OCI-LY1 (cell line): ENCODE results near the gene TSPOAP1.

Experiments used
- H2AFZ ChIP-seq: fragments of 200-600 bp; sonication (generic), shearing (Covaris generic); 2 replicates; pipeline ENCODE4 v1.6.0; 2014; ENCODE audit warnings: antibody characterized with exemption, mild to moderate bottlenecking, low read length
- H3F3A ChIP-seq: fragments of 200-600 bp; sonication (generic), shearing (Covaris generic); 2 replicates; pipeline ENCODE4 v1.6.0; 2014; ENCODE audit warnings: mild to moderate bottlenecking, antibody characterized with exemption, low read length, moderate library complexity; ENCODE audit not compliant: insufficient read depth
- H3K27ac ChIP-seq: fragments of 200-600 bp; sonication (generic); 2 replicates; pipeline ENCODE4 v1.5.1; 2014; ENCODE audit warnings: low read length, mixed run types, mild to moderate bottlenecking, low read depth; ENCODE audit not compliant: poor library complexity, severe bottlenecking
- H3K27me3 ChIP-seq: fragments of 200-600 bp; sonication (generic); 2 replicates; pipeline ENCODE4 v1.6.0; 2014; ENCODE audit warnings: antibody characterized with exemption, mild to moderate bottlenecking, low read length, moderate library complexity; ENCODE audit not compliant: insufficient read depth
- H3K36me3 ChIP-seq: fragments of 200-600 bp; sonication (generic); 2 replicates; pipeline ENCODE4 v1.6.1; 2014; ENCODE audit warnings: mild to moderate bottlenecking, antibody characterized with exemption, low read length, moderate library complexity, mixed read lengths; ENCODE audit not compliant: insufficient read depth
- H3K4me1 ChIP-seq: fragments of 200-600 bp; sonication (generic); 2 replicates; pipeline ENCODE4 v1.5.1; 2014; ENCODE audit warnings: mild to moderate bottlenecking, low read length, moderate library complexity; ENCODE audit not compliant: insufficient read depth, severe bottlenecking
- H3K4me2 ChIP-seq: fragments of 200-600 bp; sonication (generic), shearing (Covaris generic); 2 replicates; pipeline ENCODE4 v1.6.1; 2014; ENCODE audit warnings: low read length
- H3K4me3 ChIP-seq: fragments of 200-600 bp; sonication (generic); 2 replicates; pipeline ENCODE4 v1.5.1; 2014; ENCODE audit warnings: low read length, low read depth, mild to moderate bottlenecking, mixed read lengths; ENCODE audit not compliant: poor library complexity, severe bottlenecking
- H3K79me2 ChIP-seq: fragments of 200-600 bp; shearing (Covaris generic); 2 replicates; pipeline ENCODE4 v1.6.1; 2016; ENCODE audit warnings: mixed run types, low read length, mixed read lengths; ENCODE audit not compliant: insufficient read depth
- H3K9ac ChIP-seq: fragments of 200-600 bp; sonication (generic), shearing (Covaris generic); 2 replicates; pipeline ENCODE4 v1.6.1; 2014; ENCODE audit warnings: mild to moderate bottlenecking, low read length, mixed read lengths
- H3K9me2 ChIP-seq: fragments of 200-600 bp; sonication (generic), shearing (Covaris generic); 2 replicates; pipeline ENCODE4 v1.6.1; 2014; ENCODE audit warnings: low read depth, mild to moderate bottlenecking, low read length, mixed read lengths
- H3K9me3 ChIP-seq: fragments of 200-600 bp; shearing (Covaris generic); 2 replicates; pipeline ENCODE4 v1.6.1; 2014; ENCODE audit warnings: low read length, mixed read lengths
- H4K20me1 ChIP-seq: fragments of 200-600 bp; sonication (generic), shearing (Covaris generic); 2 replicates; pipeline ENCODE4 v1.6.0; 2016; ENCODE audit warnings: mild to moderate bottlenecking, low read length; ENCODE audit not compliant: insufficient read depth
- EZH2 ChIP-seq: fragments of 200-600 bp; sonication (generic), shearing (Covaris generic); IDR thresholded peaks from 2 replicates; pipeline ENCODE4 v1.8.0; 2017; ENCODE audit warnings: borderline replicate concordance, mixed run types, mild to moderate bottlenecking, antibody characterized with exemption, low read length, moderate library complexity, mixed read lengths
- TF ChIP-seq, protein P1 (sequence below): fragments of 200-600 bp; sonication (generic), shearing (Covaris generic); IDR thresholded peaks from 2 replicates; pipeline ENCODE4 v1.5.1; 2017; ENCODE audit warnings: mild to moderate bottlenecking, antibody characterized with exemption, low read length, moderate library complexity, mixed read lengths

TSPOAP1 gene

DNA sequence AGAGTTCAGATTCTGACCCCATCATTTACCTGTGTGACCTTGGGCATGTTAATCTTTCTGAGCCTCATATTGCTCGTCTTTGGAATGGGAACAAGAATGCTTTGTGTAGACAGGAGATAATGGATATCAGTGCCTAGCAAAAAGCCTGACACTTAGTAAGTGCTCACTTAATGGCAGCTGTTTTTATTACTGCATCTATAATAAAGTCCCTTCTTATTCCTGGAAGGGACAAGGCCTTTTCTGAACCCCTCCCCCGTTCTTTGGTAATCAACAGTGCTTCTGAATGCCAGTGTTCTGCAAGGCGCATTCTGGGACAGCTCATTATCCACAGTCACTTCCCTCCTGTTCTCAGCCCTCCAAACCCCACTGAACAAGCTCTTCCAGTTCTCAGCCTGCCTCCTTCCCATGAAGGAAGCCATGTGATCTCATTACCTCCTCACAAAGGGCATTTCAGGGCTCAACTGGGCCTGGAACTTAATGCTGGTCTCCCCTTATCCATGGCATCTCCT lies 48.6 kb upstream of the TSPOAP1 start:
- no peak overlapping the region for H3K27ac ChIP-seq

DNA sequence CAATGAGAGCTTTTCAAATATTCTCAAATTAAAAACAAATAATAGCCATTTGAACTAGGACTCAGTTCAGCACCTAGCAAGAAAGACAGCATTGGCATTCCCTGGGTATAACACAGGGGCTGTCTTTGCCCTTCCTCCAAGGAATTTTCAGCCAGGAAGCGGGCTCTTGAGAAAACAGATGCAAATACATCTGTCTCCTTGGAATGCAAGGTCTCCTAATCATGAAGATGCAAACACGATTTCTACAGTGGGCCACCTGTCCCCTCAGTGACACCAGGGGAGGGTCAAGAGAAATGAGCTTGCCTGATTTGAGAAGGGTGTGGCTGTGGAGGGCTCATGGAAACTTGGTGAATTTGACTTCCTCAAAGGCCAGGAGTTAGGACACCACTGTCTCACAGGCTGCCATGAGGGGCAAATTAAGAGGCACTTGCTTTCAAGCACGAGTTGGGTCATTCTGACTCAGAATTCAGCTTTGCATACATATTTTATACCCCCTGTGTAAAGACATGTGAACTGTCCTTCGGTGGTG lies 47.9 kb upstream of the TSPOAP1 start:
- Histone ChIP-seq H3K9ac (no peak overlapping the region), H2AFZ (no peak overlapping the region), H3K27ac (no peak overlapping the region), H4K20me1 (no peaks in the 10 kb centered on the region), H3K4me1 (no peaks in the 10 kb centered on the region), H3K4me3 (no peak overlapping the region), H3K9me3 (no peaks in the 10 kb centered on the region), H3K9me2 (no peaks in the 10 kb centered on the region), H3K36me3 (no peaks in the 10 kb centered on the region; the same call in 1 of the 2 replicates), H3K4me2 (no peak overlapping the region), H3K27me3 (no peaks in the 10 kb centered on the region; the same call in none of the 2 replicates), H3K79me2 (no peaks in the 10 kb centered on the region), H3F3A (no peaks in the 10 kb centered on the region)
- TF ChIP-seq EZH2: no peak
- TF ChIP-seq, protein P1, sequence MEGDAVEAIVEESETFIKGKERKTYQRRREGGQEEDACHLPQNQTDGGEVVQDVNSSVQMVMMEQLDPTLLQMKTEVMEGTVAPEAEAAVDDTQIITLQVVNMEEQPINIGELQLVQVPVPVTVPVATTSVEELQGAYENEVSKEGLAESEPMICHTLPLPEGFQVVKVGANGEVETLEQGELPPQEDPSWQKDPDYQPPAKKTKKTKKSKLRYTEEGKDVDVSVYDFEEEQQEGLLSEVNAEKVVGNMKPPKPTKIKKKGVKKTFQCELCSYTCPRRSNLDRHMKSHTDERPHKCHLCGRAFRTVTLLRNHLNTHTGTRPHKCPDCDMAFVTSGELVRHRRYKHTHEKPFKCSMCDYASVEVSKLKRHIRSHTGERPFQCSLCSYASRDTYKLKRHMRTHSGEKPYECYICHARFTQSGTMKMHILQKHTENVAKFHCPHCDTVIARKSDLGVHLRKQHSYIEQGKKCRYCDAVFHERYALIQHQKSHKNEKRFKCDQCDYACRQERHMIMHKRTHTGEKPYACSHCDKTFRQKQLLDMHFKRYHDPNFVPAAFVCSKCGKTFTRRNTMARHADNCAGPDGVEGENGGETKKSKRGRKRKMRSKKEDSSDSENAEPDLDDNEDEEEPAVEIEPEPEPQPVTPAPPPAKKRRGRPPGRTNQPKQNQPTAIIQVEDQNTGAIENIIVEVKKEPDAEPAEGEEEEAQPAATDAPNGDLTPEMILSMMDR: no peak

More for the DNA sequence above, 48.6 kb upstream of the TSPOAP1 start:
- Histone ChIP-seq H2AFZ (no peak overlapping the region), H3K4me2 (no peak overlapping the region), H3K9ac (no peak overlapping the region), H3K79me2 (no peaks in the 10 kb centered on the region), H3K4me1 (no peaks in the 10 kb centered on the region), H3K27me3 (no peaks in the 10 kb centered on the region; the same call in none of the 2 replicates), H3K9me3 (no peaks in the 10 kb centered on the region), H3K4me3 (no peak overlapping the region), H3K36me3 (no peaks in the 10 kb centered on the region; the same call in 1 of the 2 replicates), H3F3A (no peaks in the 10 kb centered on the region), H3K9me2 (no peaks in the 10 kb centered on the region), H4K20me1 (no peaks in the 10 kb centered on the region)
- TF ChIP-seq EZH2: no peak
- TF ChIP-seq, protein P1: no peak

DNA sequence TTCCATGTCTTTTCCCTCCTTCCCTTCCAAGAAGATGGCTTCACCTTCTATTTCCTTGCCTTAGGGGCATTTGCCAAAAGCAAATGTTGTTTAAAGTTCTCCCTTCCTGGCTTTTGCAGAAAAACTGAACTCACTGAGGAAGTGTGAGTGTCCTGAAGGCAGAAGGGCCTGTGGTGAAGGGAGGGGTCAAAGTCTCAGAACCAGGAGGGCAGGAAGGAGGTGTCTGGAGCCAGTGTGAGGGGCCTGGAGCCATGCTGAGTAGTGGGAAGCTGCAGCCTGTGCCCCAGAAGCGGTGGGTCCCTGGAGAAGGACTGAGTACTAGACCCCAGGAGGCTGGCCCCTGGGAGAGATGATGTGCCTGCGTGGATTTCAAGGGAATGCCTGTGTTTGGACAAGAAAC lies 47.2 kb upstream of the TSPOAP1 start:
- no peaks in the 10 kb centered on the region; the same call in none of the 2 replicates for H3K27me3 ChIP-seq
- H3K79me2 ChIP-seq: no peaks in the 10 kb centered on the region
- H3K4me1 ChIP-seq: no peaks in the 10 kb centered on the region
- no peak overlapping the region for H3K4me2 ChIP-seq
- H3K9me2 ChIP-seq: no peaks in the 10 kb centered on the region
- TF ChIP-seq, protein P1: no peak
- no peak for TF ChIP-seq EZH2
- H3K9ac ChIP-seq: no peak overlapping the region
- H3F3A ChIP-seq: no peaks in the 10 kb centered on the region
- H3K36me3 ChIP-seq: no peaks in the 10 kb centered on the region; the same call in 1 of the 2 replicates
- no peak overlapping the region for H3K4me3 ChIP-seq
- H2AFZ ChIP-seq: no peak overlapping the region
- no peak overlapping the region for H3K27ac ChIP-seq
- H4K20me1 ChIP-seq: no peaks in the 10 kb centered on the region
- H3K9me3 ChIP-seq: no peaks in the 10 kb centered on the region
